ENCODE measurements around the gene SECTM1. TPM values are rescaled to one million over a fixed set of nuclear protein-coding genes. Genes with fewer than 3 reads are reported as not detected.

SECTM1 gene
- total RNA-seq, 1 donor from 2014 or later = 0.27 TPM

DNA sequence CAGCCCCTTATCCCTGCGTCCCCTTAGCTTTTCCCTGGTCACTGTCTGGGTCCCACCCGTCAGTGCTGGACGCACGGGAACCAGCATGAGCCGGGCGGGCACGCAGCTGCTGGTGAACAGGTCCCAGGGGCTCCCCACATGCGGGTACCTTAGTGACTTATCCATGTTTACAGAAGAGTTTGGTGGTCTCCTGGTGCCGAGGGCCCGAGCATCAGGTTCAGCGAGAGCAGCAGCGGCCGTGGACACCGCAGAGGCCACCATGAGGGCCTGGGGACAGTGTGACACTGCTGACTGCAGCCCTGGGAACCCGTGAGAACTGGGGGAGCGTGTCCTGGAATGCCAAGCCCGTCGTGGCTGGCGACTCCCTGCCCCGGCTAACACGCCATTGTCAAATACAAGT is 22.7 kb downstream of the SECTM1 start:
- no peaks in the 10 kb centered on the region for H3K9me3 Mint-ChIP-seq (ENCODE audit: unreplicated experiment)
- Histone ChIP-seq H3K27me3 (ENCODE audit: insufficient read depth, low read length) (peaks cover 23% of the 10 kb centered on the region), H3K9ac (ENCODE audit: low read length) (no peak overlapping the region), H3K36me3 (ENCODE audit: insufficient read depth, low read length) (no peaks in the 10 kb centered on the region), H4K20me1 (ENCODE audit: insufficient read depth, low read length) (no peaks in the 10 kb centered on the region), H3K79me2 (ENCODE audit: insufficient read depth, low read length) (no peaks in the 10 kb centered on the region), H3K4me2 (ENCODE audit: low read length) (no peak overlapping the region), H3K27ac (ENCODE audit: low read depth, low read length) (no peak overlapping the region), H3K4me3 (ENCODE audit: insufficient read depth, low read depth, low read length) (no peak overlapping the region), H3K9me3 (ENCODE audit: insufficient read depth, low read depth, low read length) (no peaks in the 10 kb centered on the region), H2AFZ (ENCODE audit: low read depth, low read length) (no peak overlapping the region), H3K4me1 (ENCODE audit: insufficient read depth, low read length) (no peaks in the 10 kb centered on the region)
- H3K4me1 Mint-ChIP-seq (ENCODE audit: low read depth, unreplicated experiment) = no peaks in the 10 kb centered on the region
- DNase-seq (ENCODE audit: low read depth) = no peak
- peaks cover 47% of the 10 kb centered on the region for H3K27me3 Mint-ChIP-seq (ENCODE audit: low read depth, unreplicated experiment)
- H3K36me3 Mint-ChIP-seq (ENCODE audit: low read depth, unreplicated experiment) = no peaks in the 10 kb centered on the region
- H3K4me3 Mint-ChIP-seq (ENCODE audit: unreplicated experiment) = no peak overlapping the region
- TF ChIP-seq, protein P1, sequence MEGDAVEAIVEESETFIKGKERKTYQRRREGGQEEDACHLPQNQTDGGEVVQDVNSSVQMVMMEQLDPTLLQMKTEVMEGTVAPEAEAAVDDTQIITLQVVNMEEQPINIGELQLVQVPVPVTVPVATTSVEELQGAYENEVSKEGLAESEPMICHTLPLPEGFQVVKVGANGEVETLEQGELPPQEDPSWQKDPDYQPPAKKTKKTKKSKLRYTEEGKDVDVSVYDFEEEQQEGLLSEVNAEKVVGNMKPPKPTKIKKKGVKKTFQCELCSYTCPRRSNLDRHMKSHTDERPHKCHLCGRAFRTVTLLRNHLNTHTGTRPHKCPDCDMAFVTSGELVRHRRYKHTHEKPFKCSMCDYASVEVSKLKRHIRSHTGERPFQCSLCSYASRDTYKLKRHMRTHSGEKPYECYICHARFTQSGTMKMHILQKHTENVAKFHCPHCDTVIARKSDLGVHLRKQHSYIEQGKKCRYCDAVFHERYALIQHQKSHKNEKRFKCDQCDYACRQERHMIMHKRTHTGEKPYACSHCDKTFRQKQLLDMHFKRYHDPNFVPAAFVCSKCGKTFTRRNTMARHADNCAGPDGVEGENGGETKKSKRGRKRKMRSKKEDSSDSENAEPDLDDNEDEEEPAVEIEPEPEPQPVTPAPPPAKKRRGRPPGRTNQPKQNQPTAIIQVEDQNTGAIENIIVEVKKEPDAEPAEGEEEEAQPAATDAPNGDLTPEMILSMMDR (IDR thresholded peaks at IDR 0.05; ENCODE audit: insufficient read depth, low read depth, low read length) = no peak
- no peak for TF ChIP-seq EZH2 (IDR thresholded peaks at IDR 0.05; ENCODE audit: insufficient read depth, low read length)
- no peak for FAIRE-seq
- H3K27ac Mint-ChIP-seq (ENCODE audit: unreplicated experiment) = no peak overlapping the region

DNA sequence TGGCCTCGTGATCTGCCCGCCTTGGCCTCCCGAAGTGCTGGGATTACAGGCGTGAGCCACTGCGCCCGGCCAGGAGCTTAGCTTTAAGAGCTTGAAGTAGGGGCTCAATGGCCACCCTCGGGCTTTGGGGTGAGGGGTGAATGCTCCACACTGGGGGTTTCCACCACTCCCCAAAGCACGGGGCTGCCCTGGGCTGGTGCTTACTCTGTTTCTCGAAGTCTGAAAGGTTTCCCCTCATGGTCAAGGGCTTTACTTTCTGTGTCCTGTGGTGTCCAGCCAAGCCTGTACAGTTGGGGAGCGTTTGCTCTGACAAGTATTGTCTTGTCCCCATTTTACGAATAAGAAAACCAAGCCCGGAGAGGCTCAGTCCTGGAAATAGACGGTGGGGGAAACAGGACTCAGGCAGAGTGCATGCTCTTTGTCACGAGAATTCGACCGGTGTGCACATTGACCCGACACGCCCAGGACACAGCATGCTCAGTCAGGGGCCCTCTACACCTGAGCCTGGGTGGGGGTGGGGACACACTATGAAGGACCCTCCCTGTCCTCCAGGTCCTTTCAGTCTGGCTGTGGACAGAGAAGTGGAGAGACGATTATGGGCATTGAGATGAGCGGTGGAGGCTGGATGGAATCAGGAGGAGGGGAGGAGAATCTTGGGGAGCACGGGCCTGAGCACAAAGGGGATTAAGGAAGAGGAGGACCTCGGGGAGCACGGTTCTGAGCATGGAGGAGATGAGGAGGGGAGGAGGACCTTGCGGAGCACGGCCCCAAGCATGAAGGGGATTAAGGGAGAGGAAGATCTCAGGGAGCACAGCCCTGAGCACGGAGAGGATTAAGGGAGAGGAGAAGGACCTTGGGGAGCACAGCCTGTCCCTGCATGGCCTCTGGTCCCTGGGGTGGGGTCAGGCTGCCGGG is 23.7 kb downstream of the SECTM1 start:
- no peaks in the 10 kb centered on the region for H3K36me3 Mint-ChIP-seq (ENCODE audit: low read depth, unreplicated experiment)
- no peak overlapping the region for H3K27ac Mint-ChIP-seq (ENCODE audit: unreplicated experiment)
- H3K9me3 Mint-ChIP-seq (ENCODE audit: unreplicated experiment) = no peaks in the 10 kb centered on the region
- peaks cover 48% of the 10 kb centered on the region for H3K27me3 Mint-ChIP-seq (ENCODE audit: low read depth, unreplicated experiment)
- Histone ChIP-seq H4K20me1 (ENCODE audit: insufficient read depth, low read length) (no peaks in the 10 kb centered on the region), H2AFZ (ENCODE audit: low read depth, low read length) (no peak overlapping the region), H3K9me3 (ENCODE audit: insufficient read depth, low read depth, low read length) (no peaks in the 10 kb centered on the region), H3K79me2 (ENCODE audit: insufficient read depth, low read length) (no peaks in the 10 kb centered on the region), H3K4me3 (ENCODE audit: insufficient read depth, low read depth, low read length) (no peak overlapping the region), H3K27me3 (ENCODE audit: insufficient read depth, low read length) (peaks cover 22% of the 10 kb centered on the region), H3K36me3 (ENCODE audit: insufficient read depth, low read length) (no peaks in the 10 kb centered on the region), H3K27ac (ENCODE audit: low read depth, low read length) (no peak overlapping the region), H3K4me1 (ENCODE audit: insufficient read depth, low read length) (no peaks in the 10 kb centered on the region), H3K9ac (ENCODE audit: low read length) (no peak overlapping the region), H3K4me2 (ENCODE audit: low read length) (no peak overlapping the region)
- FAIRE-seq = no peak
- TF ChIP-seq EZH2 (IDR thresholded peaks at IDR 0.05; ENCODE audit: insufficient read depth, low read length) = no peak
- TF ChIP-seq, protein P1 (IDR thresholded peaks at IDR 0.05; ENCODE audit: insufficient read depth, low read depth, low read length) = no peak
- no peak overlapping the region for H3K4me3 Mint-ChIP-seq (ENCODE audit: unreplicated experiment)
- no peak for DNase-seq (ENCODE audit: low read depth)
- H3K4me1 Mint-ChIP-seq (ENCODE audit: low read depth, unreplicated experiment) = no peaks in the 10 kb centered on the region
